Astrocyte (in vitro differentiated cells and primary cell): ENCODE measurements around the gene CCDC141.

Source experiments
- CTCF ChIP-seq: IDR thresholded peaks from 2 replicates; pipeline ENCODE4 v1.5.1; 2011; ENCODE audit warnings: low read depth, mild to moderate bottlenecking, inconsistent platforms, low read length, moderate library complexity; ENCODE audit not compliant: insufficient read depth
- EZH2 ChIP-seq: IDR thresholded peaks from 2 replicates; pipeline ENCODE4 v1.6.1; 2012; ENCODE audit warnings: mild to moderate bottlenecking, low read length, inconsistent platforms; ENCODE audit not compliant: insufficient read depth

GRCh38 chr2:178917555-178917954, 132.4 kb downstream of the CCDC141 start:
- TF ChIP-seq CTCF (no peak), EZH2 (no peak)
